ENCODE data around the gene NXPH3.

The NXPH3 gene

DNA sequence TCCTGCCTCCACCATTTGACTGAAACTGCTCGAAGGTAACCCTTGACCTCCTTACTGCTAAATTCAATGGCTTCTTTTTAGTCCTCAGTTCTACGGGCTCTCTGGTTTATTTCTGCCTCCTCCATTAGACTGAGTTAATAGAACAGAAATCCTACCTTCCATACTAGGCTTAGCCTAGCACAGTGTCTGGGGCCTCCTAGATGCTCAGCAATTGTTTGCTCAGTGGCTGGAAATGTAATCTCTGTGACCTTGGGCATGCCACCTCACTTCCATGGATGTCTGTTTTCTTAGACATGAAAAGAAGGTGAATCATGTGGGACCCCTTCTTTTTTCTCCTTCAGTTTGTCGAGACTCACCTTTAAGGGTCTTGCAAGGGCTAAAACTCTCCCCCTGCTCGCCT, 19.7 kb downstream of the NXPH3 start:
- DNase-seq = no peak

DNA sequence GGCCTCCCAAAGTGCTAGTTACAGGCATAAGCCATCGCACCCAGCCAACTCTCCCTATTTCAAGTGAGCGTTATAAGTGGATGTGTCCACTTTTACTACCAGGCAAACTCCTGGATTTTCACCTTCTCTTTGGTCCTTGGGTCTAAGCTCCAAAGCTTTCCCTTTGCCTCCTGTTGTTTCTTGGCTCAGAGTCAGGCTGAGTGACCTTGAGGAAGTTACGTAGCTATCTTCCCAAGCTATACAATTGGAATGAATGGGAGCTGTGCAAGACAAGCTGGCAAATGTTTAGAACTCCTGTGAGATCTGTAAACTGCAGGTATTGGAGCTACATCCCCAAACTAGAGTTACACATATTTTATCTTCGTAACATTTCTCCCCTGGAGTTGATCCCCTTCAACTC, 20.3 kb downstream of the NXPH3 start:
- DNase-seq = no peak

DNA sequence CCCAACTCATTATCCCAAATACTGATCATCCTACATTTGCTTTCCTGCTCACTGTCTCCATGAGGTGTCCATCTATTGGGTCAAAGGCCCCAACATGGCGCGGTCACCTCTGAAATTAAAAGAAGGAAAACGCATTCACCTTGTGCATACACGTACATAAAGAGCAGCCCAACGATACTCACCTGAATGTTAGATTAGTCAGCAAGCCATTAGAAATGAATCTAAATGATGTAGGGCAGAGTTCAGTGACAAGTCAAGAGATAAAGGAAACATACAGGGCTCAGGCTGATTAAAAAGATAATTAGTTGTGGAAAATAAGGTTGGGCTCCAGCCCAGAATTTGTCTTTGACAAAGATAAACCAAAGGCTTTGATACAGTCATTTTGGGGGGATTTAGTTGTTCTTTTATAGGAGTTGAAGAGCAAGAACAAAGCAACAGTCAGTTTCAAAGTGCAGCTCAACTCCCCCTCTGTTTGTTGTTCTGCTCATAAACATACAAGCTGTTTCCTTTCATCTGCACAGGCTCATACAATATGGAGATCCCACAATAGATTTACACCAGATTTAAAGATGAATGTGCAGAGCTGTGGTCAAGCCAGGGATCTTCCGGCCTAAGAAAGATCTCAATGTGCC, 21.1 kb downstream of the NXPH3 start:
- no peak for DNase-seq

DNA sequence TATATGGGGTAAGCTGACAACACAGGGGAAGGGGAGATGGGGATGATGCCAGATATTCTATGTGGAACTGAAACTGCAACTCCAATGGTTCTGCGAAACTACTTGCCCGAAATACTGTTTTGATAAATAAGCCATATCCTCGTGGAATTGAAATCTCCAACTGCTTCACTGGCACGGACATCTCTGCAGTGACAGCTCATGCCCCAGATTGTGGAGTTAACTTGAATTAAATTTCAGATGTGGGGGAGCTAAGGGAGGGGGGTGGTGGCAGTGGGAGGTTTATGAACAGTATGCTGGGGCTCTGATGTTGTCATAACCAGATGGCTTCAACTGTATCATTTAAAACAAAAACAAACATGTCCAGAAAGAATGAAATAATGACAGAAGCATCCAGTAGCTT, 21.8 kb downstream of the NXPH3 start:
- DNase-seq = no peak

DNA sequence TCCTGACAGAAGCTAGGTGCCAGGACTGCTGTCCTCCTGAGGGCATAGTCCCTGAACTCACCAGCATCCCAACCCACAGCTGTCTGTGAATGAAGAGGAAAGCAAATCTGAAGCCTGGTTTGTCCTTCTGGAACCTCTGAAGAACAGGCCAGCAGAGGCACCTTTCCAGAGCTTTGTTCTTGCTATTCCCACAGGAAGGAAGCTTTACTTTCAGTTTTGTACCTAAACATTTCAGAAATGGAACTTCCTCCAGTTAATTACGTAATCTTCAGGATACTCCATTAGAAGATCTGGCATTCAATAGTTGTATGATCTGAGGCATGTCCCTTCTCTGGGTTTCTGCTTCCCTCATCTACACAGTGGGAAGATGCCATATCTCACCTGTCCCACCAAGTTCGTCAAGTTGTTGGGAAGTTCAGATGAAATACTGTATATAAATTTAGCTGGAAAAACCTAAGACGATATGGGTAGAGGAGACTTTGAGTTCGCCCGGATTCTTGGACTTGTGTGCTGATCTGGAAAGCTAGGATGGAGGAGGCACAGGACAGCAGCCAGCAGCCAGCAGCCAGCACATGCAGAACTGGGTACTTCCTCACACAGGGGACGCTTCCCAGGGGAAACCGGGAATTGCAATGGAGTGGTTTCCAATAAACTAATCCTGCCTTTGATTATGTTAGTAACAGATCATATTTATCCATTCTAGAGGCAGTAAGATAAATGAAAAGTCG, 22.4 kb downstream of the NXPH3 start:
- DNase-seq = no peak

DNA sequence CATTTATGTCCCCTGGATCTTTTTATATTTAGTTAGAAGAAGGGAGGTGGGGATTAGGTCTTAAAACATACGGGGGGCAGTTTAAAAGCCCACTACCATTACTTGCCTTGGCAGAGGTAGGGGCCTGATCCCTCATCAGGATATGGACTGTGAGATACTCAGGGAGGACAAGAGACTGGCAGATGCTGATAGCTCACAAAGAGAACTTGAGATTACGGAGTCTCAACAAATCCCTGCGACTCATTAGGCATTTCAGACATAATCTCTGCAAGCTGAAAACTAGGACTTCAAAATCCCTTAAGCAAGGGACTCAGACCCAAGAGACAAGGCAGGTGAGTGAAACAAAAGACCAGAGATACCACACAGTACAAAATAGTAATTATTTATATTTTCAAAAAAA, 23.2 kb downstream of the NXPH3 start:
- no peak for DNase-seq

DNA sequence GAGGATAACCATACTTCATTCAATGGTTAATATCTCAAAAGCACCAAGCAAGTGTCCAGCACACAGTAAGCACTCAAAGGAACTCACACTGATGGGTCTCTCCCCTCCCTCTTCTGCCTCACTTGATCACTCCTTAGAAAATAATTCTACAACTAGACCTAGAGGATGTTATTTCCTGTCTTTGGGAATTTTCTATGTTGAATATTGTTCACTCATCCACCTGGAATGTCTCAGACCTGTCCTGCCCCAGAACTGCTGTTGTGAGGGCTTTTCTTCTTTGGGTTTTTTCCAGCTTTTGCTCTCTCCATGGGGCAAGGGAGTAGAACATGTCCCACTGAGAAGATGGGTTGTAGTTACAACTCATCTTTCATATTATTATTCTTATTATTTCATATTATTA, 25.3 kb downstream of the NXPH3 start:
- no peak for DNase-seq

DNA sequence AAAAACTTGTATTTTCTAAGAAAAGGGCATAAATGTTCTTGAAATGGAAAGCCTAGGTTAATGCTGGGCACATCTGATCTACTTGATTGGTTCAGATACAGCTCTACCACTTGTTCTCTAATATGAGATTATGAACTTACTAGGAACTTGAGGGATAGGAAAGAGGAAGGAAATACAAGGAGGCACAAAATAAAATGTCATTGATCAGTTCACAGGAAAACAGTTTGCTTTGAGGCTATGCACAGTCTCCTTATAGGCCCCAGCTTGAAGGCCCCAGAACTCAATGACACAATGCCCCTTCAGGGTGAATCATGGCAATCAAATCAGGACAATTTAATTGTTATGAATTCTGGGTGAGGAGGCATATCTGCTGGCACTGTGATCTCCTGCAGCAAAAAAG, 27.1 kb downstream of the NXPH3 start:
- DNase-seq = no peak

DNA sequence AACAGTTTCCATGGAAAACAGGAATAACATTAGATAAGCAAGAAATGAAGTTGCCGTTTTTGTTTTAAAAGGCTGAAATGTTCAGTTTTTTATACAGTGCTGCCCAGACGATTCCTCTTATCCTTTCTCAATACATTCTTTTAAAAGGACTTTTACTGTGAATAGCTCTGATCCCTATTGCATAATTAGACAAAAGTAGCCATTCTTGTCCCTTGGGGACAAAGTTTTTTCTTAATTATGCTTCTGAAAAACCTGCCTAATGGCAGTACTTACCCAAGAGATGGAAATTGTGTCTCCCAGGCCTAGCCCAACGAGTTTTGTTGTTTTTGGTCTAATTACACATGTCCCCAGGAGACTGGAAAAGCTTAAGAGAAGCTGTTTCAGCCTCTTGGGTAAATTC, 27.6 kb downstream of the NXPH3 start:
- no peak for DNase-seq

DNA sequence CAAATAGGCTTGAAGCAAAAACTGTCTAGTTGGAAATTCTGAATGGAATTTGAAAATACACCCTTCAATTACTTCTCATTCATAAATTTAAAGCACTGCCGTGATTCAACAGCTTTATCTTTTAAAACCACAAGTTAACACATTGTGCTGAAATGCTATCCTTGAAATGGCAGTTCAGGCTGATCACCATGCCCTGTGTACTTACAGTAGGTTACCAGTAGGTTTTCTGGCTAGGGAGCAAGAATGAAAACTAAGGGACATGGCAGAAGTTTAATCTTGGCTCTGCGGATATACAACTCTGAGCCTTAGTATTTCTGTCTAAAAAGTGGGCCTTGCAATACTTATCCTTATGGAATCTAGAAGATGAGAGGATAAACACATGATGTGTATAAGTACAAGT, 28.0 kb downstream of the NXPH3 start:
- DNase-seq = no peak

DNA sequence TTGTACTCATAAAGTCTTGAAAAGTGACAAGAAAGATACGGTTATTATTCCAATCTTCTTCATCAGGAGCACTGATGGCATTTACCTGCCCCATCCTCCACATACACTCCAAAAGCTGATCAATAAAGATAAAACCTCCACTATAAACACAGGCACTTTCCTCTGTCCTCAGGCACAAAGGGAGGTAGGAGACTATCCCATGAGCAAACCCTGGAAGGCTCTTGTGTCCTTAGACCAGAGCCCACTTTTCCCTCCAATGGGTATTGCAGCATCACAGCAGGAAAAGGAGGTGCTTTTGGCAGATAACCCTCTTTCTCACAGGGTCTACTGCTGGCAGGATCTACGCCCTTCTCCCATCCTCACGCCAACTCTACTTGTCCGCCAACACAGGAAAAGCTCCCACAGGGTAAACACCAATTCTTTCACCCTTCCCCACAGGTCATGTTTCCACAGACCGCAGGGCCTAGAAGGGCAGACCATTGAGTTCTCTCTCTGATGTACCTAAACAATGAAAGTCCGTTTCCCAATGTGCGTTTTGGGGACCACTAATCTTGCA, 28.7 kb downstream of the NXPH3 start:
- DNase-seq = no peak

DNA sequence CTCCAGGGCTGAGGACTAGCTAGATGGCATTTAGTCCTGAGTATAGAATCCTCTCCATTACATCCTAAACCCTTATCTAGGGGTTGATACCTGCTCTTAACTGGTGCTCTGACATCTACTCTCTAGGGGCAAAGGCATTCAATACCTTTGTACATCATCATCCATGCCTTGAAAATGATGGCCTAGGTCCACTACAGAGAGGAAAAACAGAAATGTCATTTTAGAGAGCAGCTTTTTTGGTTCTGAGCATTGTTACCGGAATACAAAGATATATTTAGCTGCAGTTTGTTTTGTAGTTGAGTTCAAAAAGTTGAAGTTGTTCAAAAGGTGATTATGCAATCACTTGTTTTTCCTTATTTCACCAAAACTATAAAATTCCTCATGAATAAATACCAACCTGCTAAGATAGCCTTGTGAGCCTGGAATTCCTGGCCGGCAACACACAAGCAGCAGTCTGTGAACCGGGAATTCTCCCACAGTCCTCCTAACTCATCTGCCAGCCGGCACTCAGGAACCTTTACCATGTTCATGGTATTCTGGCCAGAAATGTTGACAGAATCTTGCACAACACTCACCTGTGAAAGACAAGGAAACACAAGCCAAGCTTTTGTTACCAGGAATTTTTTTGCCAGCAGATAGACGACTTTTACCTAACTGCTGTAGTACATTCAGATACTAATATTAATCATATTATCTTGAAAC, 35.4 kb downstream of the NXPH3 start:
- DNase-seq = no peak

DNA sequence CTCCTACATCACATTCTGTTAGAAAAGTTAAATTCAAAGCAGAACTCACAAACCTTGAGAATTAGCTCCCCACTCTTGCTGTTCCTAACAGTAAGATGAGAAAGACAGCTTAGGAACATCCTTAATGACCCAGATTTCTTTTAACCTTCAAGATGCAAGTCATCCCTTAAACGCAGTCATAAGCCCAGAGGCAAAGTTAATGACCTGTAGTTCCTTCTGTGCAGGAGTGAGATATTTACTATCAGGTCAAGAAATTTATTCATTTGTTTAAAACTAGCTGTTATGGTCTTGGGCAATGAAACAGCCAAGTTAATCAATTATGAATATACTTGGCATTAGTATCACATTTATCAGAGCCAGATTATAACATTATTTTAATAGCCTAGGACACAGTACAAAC, 37.1 kb downstream of the NXPH3 start:
- no peak for DNase-seq

DNA sequence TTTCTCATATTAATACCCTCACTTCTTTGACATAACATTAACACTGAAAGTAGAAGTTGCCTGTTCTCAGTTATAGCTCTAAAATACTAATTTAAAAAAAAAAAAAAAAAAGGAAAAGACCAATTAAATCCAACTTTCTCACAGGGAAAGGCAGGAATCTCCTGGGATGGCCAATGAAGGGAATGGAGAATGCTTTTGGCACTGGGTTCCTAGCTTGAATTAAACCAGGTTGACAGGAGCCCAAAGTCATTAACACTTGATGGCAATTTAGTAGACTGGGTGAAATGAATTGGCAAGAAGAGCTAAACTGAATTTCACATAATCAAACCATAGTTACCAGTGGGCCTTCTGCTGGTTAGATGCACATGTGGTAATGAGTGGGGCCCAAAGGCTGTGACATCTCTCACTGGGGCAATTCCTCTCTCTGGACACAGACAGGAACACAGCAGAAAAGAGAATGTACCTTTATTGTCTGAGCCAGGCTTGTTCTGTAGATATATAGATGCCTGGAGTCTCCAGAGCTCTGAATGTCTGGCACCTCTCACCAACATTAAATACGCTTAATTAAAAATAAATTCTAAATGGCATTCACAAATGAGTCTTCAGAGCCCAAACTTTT, 37.6 kb downstream of the NXPH3 start:
- no peak for DNase-seq

DNA sequence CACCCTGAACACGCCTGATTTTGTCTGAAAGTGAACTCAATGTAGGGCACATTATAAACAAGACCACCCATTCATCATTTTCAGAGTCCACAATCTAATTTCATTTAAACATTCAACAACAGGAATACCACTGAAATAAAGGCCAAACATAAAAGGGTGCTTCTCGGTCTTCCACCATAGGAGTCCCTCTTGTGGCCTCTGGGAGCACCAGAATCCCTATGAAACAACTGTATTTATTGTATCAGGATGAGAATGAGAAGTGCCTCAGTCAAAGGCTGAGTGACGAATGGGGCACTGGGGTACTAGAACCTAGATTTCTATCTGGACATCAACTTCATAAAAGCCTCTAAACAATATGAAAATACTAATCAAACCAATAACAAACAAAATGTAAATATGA, 40.4 kb downstream of the NXPH3 start:
- no peak for DNase-seq

DNA sequence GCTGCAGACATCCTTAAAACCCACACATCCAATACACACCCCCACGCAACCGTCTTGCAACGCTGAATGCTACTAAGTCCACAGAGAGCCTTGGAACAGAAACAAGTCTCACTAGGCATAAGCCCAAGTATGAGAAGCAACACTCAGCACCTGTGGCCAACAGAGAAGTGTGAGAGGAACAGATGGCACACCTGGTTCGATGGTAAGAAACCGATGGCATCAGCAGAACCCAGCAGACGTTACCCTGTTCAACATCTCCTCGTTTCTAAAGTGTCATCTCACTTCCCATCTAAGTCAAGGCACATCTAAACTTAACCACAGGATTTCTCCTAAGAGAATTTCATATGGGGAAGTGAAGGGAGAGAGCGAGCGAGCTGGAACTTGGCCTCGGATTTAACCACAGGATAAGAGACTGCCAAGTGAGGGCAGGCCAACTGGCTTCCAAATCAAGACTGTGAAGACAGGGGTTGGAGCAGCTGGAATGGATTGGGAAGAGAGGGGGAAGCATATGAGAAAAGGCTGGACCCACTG, 41.0 kb downstream of the NXPH3 start:
- no peak for DNase-seq

DNA sequence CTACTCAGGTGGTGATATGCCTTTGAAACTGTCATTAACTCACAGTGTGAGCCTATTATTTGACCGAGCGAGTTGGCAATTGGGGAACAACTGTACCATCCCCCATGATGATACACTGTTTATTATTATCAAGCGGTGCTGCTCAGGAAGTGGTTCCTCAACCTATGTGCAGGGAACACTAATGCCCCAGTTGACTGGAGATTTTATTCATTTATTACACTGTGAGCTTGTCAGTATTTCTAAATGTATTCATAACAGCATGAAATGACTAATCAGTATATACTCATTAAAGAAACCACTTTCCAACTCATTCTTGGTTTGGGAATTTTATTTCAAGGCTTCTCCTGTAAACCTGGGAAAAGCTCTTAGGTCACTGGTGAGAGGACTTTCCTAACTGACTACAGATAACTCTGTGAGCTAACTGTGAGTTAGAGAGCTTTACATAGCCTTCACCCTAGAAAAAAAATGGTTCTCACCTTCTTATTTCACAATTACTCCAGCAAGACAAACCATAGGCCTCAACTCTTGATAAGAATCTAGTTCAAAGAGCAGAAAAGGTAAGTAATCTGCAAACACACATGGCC, 42.4 kb downstream of the NXPH3 start:
- no peak for DNase-seq

DNA sequence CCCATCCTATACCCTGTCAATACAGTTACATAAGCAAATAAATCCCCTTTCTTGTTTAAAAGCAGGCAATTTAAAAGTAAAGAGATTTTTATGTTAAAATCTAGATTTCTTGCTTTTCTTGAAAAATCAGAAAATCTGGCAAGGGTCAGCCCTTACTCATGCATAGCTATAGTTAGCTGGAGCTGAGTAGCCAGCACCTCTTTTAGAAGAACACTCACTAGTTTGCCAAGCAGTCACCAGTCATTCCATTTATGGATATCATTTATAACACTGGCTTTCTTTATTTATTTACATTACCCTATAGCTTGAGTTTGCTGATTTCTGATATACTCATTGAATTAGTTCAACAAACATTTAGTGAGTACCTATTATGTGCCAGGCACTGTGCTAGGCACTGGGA, 45.7 kb downstream of the NXPH3 start:
- no peak for DNase-seq

DNA sequence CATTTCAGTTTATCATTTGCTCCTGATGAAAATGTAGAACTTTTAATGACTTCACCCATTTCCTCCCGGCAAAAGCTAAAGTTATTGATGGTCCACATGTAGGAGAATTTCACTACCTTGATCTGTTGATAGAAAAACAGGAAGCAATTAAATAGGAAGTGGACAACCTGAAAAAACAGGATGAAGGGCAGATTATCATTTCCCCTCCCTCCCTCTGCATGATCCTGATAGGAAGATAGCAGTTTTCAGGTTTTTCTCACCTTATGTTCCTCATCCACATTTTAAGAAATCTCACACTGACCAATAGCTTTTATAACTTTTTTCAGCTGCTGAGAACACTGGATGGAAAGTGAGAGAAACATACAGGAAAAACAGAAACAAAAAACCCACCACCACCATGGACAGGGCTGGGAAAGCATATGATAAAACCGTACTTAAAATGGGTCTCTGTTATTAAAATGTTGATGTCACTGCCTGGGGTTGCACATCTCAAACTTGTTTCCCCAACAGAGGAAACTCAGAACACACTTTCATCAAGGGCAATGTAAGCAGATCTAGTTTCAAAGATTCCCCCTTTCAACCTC, 46.4 kb downstream of the NXPH3 start:
- no peak for DNase-seq

DNA sequence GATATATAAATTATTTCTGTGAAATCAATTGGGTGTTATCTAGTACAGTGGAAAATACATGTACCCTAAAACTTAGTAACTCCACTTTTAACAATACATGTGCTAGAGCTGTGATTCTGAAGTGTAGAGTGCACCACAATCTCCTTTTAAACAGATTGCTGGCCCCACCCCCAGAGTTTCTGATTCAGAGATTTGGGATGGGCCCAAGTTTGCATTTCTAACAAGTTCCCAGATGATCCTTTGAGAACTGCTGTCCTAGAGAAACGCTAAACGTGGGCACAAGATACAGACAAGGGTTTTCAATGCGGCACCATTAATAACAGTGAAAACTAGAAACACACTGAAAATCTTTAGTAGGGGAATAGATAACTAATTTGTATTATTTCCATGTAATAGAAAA, 49.2 kb downstream of the NXPH3 start:
- DNase-seq = no peak

DNA sequence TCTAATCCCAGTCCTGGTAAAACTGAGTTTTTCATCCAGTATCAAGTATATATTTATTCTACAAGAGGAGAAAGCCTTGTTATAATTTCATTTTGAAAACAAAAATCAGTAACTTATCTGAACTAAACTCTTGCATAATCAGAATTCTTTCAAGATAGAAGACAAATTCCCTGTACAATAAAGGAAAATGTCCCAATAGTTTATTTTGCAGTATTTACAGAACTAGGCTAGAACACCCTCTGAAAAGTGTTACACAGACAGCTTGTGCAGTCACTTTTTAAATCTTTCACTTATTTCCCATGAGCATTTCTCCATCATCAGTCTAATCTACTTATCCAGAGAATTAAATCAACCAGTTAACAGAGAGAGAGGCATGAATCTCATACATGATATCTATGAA, 53.8 kb downstream of the NXPH3 start:
- DNase-seq = no peak

DNA sequence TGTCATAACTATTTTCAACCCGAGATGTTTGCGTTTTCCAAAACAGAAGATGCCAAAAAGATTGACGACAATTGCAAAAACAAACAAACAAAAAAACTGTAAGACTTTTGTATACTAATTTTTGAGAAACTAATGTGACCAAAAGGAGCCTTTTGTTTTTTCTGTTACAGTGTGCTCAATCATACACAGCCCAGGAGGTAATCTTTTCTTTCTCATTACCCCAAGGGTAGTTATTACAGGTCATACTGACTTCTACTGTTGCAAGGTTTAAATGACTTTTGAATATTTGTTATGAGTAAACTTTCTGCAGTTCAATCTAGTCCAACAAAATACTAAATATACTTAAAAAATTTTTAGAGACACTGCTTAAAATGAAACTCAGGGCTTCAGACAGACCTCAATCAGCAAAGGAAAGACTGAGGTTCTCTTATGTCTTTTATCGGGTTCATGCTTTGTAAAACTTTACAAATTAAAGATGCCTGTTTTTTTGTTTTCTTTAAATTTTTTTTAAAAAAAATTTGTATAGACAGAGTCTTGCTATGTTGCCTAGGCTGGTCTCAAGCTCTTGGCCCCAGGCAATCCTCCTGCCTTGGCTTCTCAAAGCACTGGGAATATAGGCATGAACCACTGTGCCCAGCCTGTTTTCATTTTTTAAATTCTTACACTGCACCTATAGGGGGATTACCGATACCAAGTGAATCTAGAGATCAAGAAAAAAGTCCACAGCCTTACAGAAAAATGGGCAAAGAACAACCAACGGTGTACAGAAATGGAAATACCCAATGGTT, 54.6 kb downstream of the NXPH3 start:
- DNase-seq = no peak

Measured in NCI-H510A (cell line).